Epithelial cell of proximal tubule (primary cell): ENCODE results near the gene C20orf202. TPM values are rescaled to one million over a fixed set of nuclear protein-coding genes. Genes with fewer than 3 reads are reported as not detected.
A peak's percentile ranks its signal among the peaks of the same experiment; 100 is the strongest.

ENCODE experiments used
- DNase-seq: peaks from one replicate; pipeline ENCODE4 v3.0.0-alpha.2; 2011; ENCODE audit warnings: low read depth
- H3K4me3 ChIP-seq: 2 replicates; pipeline ENCODE4 v1.5.1; 2011; ENCODE audit warnings: low read depth, mild to moderate bottlenecking, low read length
- CTCF ChIP-seq: conservative IDR thresholded peaks from 2 replicates; pipeline ENCODE4 v1.5.1; 2012; ENCODE audit warnings: low read depth, mild to moderate bottlenecking, low read length
- total RNA-seq: library from RNA; depleted of rRNA; stranded (reverse); fragments of >200 nt; gene quantifications from 2 replicates; pipeline ENCODE4 v1.2.3, GENCODE V29; 2015

C20orf202 gene
- total RNA-seq, 1 donor from 2014 or later, result not detected

- H3K4me3 ChIP-seq, result no peak overlapping the region
- DNase-seq, result no peak
- no peak for TF ChIP-seq CTCF
Observed at GRCh38 chr20:1204576-1204975, 1.3 kb downstream of the C20orf202 start.

- DNase-seq, result no peak
- H3K4me3 ChIP-seq, result no peak overlapping the region
- TF ChIP-seq CTCF, result no peak
Observed at GRCh38 chr20:1205802-1206201, 2.5 kb downstream of the C20orf202 start.

- TF ChIP-seq CTCF, result no peak
- no peak for DNase-seq
- H3K4me3 ChIP-seq, result no peak overlapping the region
Observed at GRCh38 chr20:1206366-1207148, 3.3 kb downstream of the C20orf202 start.

GRCh38 chr20:1207293-1207878 lies 4.1 kb downstream of the C20orf202 start:
- DNase-seq, result no peak
- no peak for TF ChIP-seq CTCF
- no peak overlapping the region for H3K4me3 ChIP-seq

GRCh38 chr20:1209447-1210387 lies 6.5 kb downstream of the C20orf202 start:
- TF ChIP-seq CTCF, result peak; percentile 50
- H3K4me3 ChIP-seq, result no peak overlapping the region
- no peak for DNase-seq

- H3K4me3 ChIP-seq, result no peak overlapping the region
- DNase-seq, result no peak
- no peak for TF ChIP-seq CTCF
Observed at GRCh38 chr20:1210501-1210900, 7.2 kb downstream of the C20orf202 start.
